ENCODE measurements around the gene TLK1.

Gene TLK1

GRCh38 chr2:171160119-171160955 lies at the start of gene TLK1:
Gene TLK1, minus strand, starts transcription at chr2:171160893. Its CDS starts 465 bp downstream, at chr2:171160428.
- in situ Hi-C loops (cut with MboI; ENCODE audit: low sequenced_read_pairs) = no loop called here

GRCh38 chr2:171210216-171210863 lies 49.6 kb upstream of the TLK1 start:
- in situ Hi-C loops (cut with MboI; ENCODE audit: low sequenced_read_pairs) = no loop called here

GRCh38 chr2:171208657-171209056 lies 48.0 kb upstream of the TLK1 start:
- in situ Hi-C loops (cut with MboI; ENCODE audit: low sequenced_read_pairs) = no loop called here

GRCh38 chr2:171206422-171207115 lies 45.9 kb upstream of the TLK1 start:
- in situ Hi-C loops (cut with MboI; ENCODE audit: low sequenced_read_pairs) = no loop called here

GRCh38 chr2:171205551-171205950 lies 44.9 kb upstream of the TLK1 start:
- in situ Hi-C loops (cut with MboI; ENCODE audit: low sequenced_read_pairs) = no loop called here

DNA sequence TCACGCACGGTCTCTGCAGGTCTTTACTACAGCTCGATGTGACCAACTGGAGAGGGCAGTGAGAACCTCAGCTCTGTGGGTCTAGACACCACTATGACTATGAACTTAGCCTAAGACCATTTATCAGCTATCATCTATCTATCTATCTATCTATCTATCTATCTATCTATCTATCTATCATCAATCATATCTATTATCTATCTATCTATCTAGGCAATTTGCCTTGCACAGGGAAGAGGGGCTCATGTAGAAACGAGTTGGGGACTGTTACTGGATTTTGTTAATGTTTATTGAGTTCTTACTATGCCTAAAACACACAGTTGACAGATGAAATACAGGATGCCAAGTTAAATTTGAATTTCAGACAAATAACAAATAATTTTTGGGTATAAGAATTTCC lies 41.1 kb upstream of the TLK1 start:
- in situ Hi-C loops (cut with MboI; ENCODE audit: low sequenced_read_pairs) = no loop called here

DNA sequence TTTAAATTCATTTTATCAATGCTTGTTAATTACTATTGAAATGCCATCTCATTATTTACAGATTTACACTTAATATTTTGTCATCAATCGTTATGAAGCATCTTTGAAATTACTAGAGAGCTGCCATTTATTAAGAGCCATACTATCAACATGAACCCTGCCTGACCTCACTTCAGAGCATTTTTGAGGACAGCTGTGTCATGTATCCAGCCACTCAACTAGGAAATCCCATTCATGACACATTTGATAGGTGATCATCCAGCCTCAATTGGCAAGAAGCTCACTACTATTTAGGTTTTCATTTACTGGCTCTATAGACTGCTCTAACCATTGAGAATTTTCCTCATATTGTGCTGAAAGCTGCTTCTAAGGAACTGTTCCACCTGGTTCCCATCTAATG lies 40.6 kb upstream of the TLK1 start:
- in situ Hi-C loops (cut with MboI; ENCODE audit: low sequenced_read_pairs) = no loop called here

DNA sequence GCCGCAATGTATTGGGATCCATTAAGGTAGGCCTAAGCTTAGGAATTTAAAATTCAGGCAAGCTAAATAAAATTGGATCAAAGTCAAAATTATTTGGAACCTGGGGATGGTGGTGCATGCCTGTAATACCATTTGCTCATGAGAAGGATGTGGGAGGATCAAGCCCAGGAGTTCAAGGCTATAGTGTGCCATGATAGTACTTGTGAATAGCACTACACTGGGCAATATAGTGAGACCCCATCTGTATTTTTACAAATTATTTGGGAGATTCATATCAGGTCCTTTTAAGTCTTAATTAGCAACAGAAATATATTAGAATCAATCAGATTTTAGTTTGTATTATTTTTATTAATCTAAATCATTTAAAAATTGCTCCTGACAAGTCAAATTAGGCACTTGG lies 39.8 kb upstream of the TLK1 start:
- in situ Hi-C loops (cut with MboI; ENCODE audit: low sequenced_read_pairs) = no loop called here

- in situ Hi-C loops (cut with MboI; ENCODE audit: low sequenced_read_pairs) = no loop called here
These were observed 30.3 kb upstream of the TLK1 start for GRCh38 chr2:171191021-171191420.

DNA sequence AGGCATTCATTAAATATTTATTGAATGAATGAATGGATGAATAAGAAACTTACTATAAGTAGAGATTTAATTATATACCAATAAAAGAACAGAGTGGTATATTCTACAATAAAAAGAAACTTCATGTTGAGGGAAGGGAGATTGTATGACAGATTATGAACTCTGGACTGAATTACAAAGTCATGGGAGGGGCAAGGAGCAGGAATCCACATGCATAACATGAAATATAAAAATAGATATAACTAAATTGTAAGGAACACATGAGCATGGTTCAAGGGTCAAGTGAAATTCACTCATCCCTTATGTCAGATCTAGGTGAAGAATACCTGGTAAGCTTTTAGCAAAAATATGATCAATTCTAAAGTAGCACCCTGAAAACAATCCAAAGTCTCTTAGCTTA lies 27.1 kb upstream of the TLK1 start:
- in situ Hi-C loops (cut with MboI; ENCODE audit: low sequenced_read_pairs) = no loop called here

DNA sequence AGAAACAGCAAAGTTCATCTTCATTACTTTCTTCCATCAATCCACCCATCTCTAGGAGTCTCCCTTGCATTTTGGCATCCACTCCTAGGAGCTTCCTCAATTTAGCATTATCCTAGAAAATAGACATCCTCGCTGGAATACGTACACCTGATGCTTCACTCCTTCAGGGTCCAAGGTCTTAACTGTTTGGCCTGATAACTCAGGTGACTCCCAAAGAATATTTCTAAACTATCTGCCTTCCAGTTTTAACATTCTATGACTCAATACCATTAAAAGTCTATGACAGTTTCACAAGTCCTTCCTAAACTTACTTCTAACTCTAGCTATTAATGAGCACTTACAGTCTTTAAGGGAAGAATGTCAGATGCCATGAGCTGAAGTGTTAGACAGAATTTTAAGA lies 26.5 kb upstream of the TLK1 start:
- in situ Hi-C loops (cut with MboI; ENCODE audit: low sequenced_read_pairs) = no loop called here

GRCh38 chr2:171185941-171186340 lies 25.2 kb upstream of the TLK1 start:
- in situ Hi-C loops (cut with MboI; ENCODE audit: low sequenced_read_pairs) = no loop called here

DNA sequence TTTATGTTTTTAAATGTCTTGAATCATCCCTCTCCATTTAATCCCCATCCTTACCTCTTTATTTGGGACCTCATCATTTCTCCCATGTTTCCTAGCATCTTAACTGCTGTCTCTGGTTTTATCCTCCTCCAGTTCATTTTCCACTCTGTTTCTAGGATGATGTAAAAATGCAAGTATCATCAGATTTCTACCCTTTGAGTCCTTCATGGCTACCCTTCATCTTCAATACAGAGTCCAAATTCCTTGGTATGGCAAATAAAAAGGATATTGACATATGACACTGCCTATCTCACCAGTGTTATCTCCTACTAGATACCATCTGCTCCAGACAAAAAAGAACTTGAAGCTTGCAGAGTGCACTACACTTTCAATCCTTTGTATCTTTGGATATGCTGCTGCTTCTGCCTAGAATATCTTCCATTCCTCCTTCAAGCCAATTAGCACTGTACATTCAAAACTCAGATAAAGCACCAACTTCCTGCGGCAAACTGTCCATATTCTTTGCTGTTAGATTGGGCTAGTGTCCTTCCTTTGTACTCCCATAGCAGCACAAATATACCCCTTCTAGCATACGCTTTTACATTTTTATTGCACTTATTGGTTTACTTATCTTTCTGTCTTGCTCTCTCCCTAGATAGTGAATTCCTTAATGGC lies 24.6 kb upstream of the TLK1 start:
- in situ Hi-C loops (cut with MboI; ENCODE audit: low sequenced_read_pairs) = no loop called here

GRCh38 chr2:171181064-171182049 lies 20.7 kb upstream of the TLK1 start:
- in situ Hi-C loops (cut with MboI; ENCODE audit: low sequenced_read_pairs) = no loop called here

- in situ Hi-C loops (cut with MboI; ENCODE audit: low sequenced_read_pairs) = no loop called here
These were observed 19.7 kb upstream of the TLK1 start for GRCh38 chr2:171180229-171180930.

- in situ Hi-C loops (cut with MboI; ENCODE audit: low sequenced_read_pairs) = no loop called here
These were observed 18.3 kb upstream of the TLK1 start for GRCh38 chr2:171178993-171179392.

GRCh38 chr2:171176516-171176915 lies 15.8 kb upstream of the TLK1 start:
- in situ Hi-C loops (cut with MboI; ENCODE audit: low sequenced_read_pairs) = no loop called here

DNA sequence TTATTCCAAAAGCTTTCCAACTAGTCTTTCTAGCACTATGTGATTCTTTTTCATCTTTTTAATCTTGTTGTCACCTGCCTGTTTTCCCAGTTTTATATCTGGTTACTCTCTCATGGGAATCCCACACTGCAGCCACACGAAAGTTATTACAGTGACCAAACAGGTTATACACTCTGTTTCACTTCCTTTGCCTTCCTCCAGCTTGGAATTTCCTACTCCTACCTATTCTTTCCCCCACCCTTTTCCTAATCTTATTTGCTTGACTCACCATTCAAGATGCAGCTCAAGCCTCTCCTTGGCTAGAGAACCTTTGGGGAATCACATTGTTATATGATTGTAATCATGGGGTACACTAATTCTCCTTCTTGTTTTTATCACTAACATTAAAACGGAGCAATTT lies 13.4 kb upstream of the TLK1 start:
- in situ Hi-C loops (cut with MboI; ENCODE audit: low sequenced_read_pairs) = no loop called here

DNA sequence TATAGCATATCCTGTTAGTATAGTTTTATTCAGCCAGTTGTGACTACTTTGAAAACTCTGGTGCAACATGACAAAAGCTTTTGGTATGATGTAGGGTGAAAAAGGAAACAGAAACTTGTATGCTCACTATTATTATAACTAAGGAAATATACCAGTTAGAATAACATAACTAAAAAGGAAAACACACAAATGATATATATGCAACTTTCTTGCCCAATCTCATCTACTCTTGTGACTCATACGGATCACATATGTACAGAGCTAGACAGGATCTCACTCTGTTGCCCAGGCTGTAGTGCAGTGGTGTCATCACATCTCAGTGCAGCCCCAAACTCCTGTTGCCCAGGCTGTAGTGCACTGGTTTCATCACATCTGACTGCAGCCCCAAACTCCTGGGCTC lies 12.4 kb upstream of the TLK1 start:
- in situ Hi-C loops (cut with MboI; ENCODE audit: low sequenced_read_pairs) = no loop called here

- in situ Hi-C loops (cut with MboI; ENCODE audit: low sequenced_read_pairs) = no loop called here
These were observed 11.1 kb upstream of the TLK1 start for GRCh38 chr2:171171808-171172207.

Measured in hTERT RPE-1 (cell line).